Neuronal stem cell (in vitro differentiated cells): ENCODE data around the gene VILL.

ENCODE experiments used
- DNase-seq: peaks from one replicate; pipeline ENCODE4 v3.0.0-alpha.2; 2013; ENCODE audit warnings: low spot score
- H2AFZ ChIP-seq: one replicate; pipeline ENCODE4 v1.6.1; 2013; ENCODE audit warnings: mild to moderate bottlenecking, low read length, inconsistent platforms
- H2AK5ac ChIP-seq: 2 replicates; pipeline ENCODE4 v1.6.1; 2013; ENCODE audit warnings: low read depth, mild to moderate bottlenecking, inconsistent platforms, low read length, moderate library complexity, mixed read lengths
- H2BK120ac ChIP-seq: 2 replicates; pipeline ENCODE4 v1.6.1; 2013; ENCODE audit warnings: low read depth, mild to moderate bottlenecking, inconsistent platforms, low read length, moderate library complexity, mixed read lengths
- H2BK12ac ChIP-seq: one replicate; pipeline ENCODE4 v1.6.1; 2013; ENCODE audit warnings: low read length, inconsistent platforms
- H2BK15ac ChIP-seq: 2 replicates; pipeline ENCODE4 v1.6.1; 2013; ENCODE audit warnings: mild to moderate bottlenecking, low read length, inconsistent platforms, mixed read lengths
- H2BK5ac ChIP-seq: one replicate; pipeline ENCODE4 v1.6.1; 2013; ENCODE audit warnings: inconsistent platforms, mild to moderate bottlenecking, low read length, moderate library complexity
- H3K14ac ChIP-seq: one replicate; pipeline ENCODE4 v1.6.1; 2013; ENCODE audit warnings: low read length, inconsistent platforms
- H3K18ac ChIP-seq: 2 replicates; pipeline ENCODE4 v1.6.1; 2013; ENCODE audit warnings: low read length, inconsistent platforms
- H3K23ac ChIP-seq: 2 replicates; pipeline ENCODE4 v1.6.1; 2013; ENCODE audit warnings: low read depth, mild to moderate bottlenecking, mixed read lengths, low read length, inconsistent platforms; ENCODE audit not compliant: poor library complexity
- H3K27ac ChIP-seq: replicated peaks from 3 replicates; pipeline ENCODE4 v1.5.1; 2013; ENCODE audit warnings: low read length, inconsistent platforms
- H3K27me3 ChIP-seq, 3 experiments: 2 replicates each; pipeline ENCODE4 v1.6.1; 2013; ENCODE audit warnings: low read length in 3 of 3, mild to moderate bottlenecking in 2 of 3, inconsistent platforms in 1 of 3, low read depth in 1 of 3, mixed read lengths in 1 of 3, moderate library complexity in 1 of 3; ENCODE audit not compliant: control insufficient read depth in 3 of 3, insufficient read depth in 3 of 3
- H3K36me3 ChIP-seq, 2 donors: replicated peaks in 1 of 2; 2 replicates each; pipeline ENCODE4 v1.6.1; 2013; ENCODE audit warnings: low read length in 2 of 2; ENCODE audit not compliant: control insufficient read depth in 2 of 2, insufficient read depth in 2 of 2
- H3K4ac ChIP-seq: 2 replicates; pipeline ENCODE4 v1.6.1; 2013; ENCODE audit warnings: inconsistent platforms, mild to moderate bottlenecking, low read length, moderate library complexity
- H3K4me1 ChIP-seq, 2 donors: 1 replicate in 1 of 2; 2 replicates in 1 of 2; pipeline ENCODE4 v1.6.1; 2013; ENCODE audit warnings: low read length in 2 of 2, low read depth in 1 of 2; ENCODE audit not compliant: control insufficient read depth in 2 of 2, insufficient read depth in 1 of 2
- H3K4me2 ChIP-seq: one replicate; pipeline ENCODE4 v1.6.1; 2013; ENCODE audit warnings: mild to moderate bottlenecking, low read length, inconsistent platforms; ENCODE audit not compliant: insufficient read depth, poor library complexity, severe bottlenecking
- H3K4me3 ChIP-seq, 2 donors: 2 replicates each; pipeline ENCODE4 v1.5.1; 2013; ENCODE audit warnings: low read length in 2 of 2, mild to moderate bottlenecking in 2 of 2, inconsistent platforms in 1 of 2, moderate library complexity in 1 of 2
- H3K79me1 ChIP-seq: one replicate; pipeline ENCODE4 v1.6.1; 2013; ENCODE audit warnings: low read depth, mild to moderate bottlenecking, inconsistent platforms, low read length, moderate library complexity
- H3K9ac ChIP-seq: one replicate; pipeline ENCODE4 v1.6.1; 2013; ENCODE audit warnings: mild to moderate bottlenecking, low read depth, low read length, inconsistent platforms; ENCODE audit not compliant: poor library complexity
- H3K9me3 ChIP-seq, 2 donors: replicated peaks in 1 of 2; 2 replicates each; pipeline versions ENCODE3 to v1.6.1; 2013; ENCODE audit warnings: low read length in 2 of 2, mild to moderate bottlenecking in 2 of 2, inconsistent platforms in 1 of 2, low read depth in 1 of 2, mixed read lengths in 1 of 2, moderate library complexity in 1 of 2; ENCODE audit not compliant: control insufficient read depth in 2 of 2, insufficient read depth in 1 of 2
- H4K8ac ChIP-seq: one replicate; pipeline ENCODE4 v1.6.1; 2013; ENCODE audit warnings: low read depth, mild to moderate bottlenecking, inconsistent platforms, low read length, moderate library complexity
- H4K91ac ChIP-seq: one replicate; pipeline ENCODE4 v1.6.1; 2013; ENCODE audit warnings: low read length, low read depth, mild to moderate bottlenecking, inconsistent platforms; ENCODE audit not compliant: poor library complexity
- WGBS, 2 donors: extraction: QIAGEN DNeasy Blood & Tissue Kit; methylation state at CpG; one replicate each; pipeline ENCODE4 v1.1.7; 2013; ENCODE audit warnings: missing lambda C conversion rate in 2 of 2, mixed read lengths in 1 of 2; ENCODE audit not compliant: insufficient read length in 2 of 2, insufficient replicate concordance in 1 of 2; ENCODE audit errors: extremely low coverage in 2 of 2; 5-methylcytosine and 5-hydroxymethylcytosine counted together

VILL gene

DNA sequence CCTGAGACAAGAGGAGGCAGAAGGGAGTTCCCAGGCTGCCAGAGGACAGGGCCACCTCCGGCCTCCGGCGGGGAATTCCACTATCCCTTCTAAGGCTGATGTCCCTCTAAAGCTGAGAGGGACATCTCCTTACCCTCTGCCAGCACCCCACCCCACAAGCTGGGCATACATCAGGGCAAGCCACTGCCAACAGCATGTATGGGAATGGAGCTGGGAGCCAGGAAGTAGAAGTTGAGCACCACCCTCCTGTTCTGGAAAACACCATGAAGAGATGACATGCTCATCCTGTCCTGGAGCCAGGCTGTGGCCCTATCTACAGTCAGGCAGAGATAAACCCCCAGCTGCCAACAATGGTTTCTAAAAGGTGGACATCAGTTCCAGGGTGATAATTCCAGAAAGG is 31.7 kb downstream of the VILL start:
- Histone ChIP-seq H2BK5ac (no peak overlapping the region), H3K9ac (no peak overlapping the region), H2BK12ac (no peak overlapping the region), H2AK5ac (no peak overlapping the region), H2BK15ac (no peak overlapping the region), H3K4me2 (no peak overlapping the region), H3K23ac (no peak overlapping the region), H2BK120ac (no peak overlapping the region), H3K18ac (no peak overlapping the region), H3K9me3 (no peaks in the 10 kb centered on the region), H2AFZ (no peak overlapping the region), H3K79me1 (peaks cover 8% of the 10 kb centered on the region), H3K4ac (no peak overlapping the region), H3K14ac (no peak overlapping the region), H3K27me3 (no peaks in the 10 kb centered on the region), H3K36me3 (peaks cover 17 to 99% of the 10 kb centered on the region in 2 donors), H3K27ac (no peak overlapping the region), H4K91ac (no peak overlapping the region), H4K8ac (no peak overlapping the region), H3K4me3 (no peak overlapping the region), H3K4me1 (peaks cover 4 to 13% of the 10 kb centered on the region in 2 donors)
- no peak for DNase-seq
- no CpG with 5 or more reads among the region's 3 CpGs for WGBS, 2 donors

DNA sequence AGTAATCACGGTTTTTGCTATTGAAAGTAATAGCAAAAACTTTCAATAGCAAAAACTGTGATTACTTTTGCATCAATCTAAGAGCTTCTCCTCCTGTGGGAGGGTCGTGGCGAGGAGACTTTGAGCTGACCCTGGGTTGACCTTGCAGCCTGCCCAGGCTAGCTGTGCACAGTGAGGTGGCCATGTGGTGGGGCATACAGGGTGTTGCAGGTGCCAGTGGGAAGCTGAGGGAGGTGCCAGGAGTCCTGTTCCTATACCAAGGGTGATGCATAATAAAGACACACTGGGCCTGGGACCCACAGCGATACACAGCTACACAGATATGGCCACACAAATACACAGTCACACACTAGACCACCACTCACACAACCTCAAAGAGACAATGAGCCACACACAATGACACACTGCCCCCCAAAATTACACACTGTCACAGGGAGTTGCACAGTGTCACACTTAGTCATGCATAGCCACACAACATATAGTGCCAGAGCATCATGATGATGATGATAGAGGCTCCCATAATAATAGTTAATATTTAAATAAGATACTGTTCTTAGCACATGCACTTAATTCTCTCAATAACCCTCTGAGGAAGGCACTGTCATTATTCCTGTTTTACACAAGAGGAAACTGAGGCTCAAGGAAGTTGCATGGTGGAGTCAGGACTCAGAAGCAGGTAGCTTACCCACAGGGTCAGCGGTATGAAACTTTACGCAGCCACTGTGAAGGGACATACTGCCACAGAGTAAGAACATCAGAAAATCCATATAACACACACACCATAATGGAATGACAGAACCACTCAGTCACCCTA is 32.5 kb downstream of the VILL start:
- no peak overlapping the region for H3K23ac ChIP-seq
- no peak overlapping the region for H2BK12ac ChIP-seq
- no peak overlapping the region for H3K9ac ChIP-seq
- peaks cover 14 to 99% of the 10 kb centered on the region in 2 donors for H3K36me3 ChIP-seq
- H3K4ac ChIP-seq: no peak overlapping the region
- H2AFZ ChIP-seq: no peak overlapping the region
- no peak overlapping the region for H4K8ac ChIP-seq
- H3K4me2 ChIP-seq: no peak overlapping the region
- H3K4me3 ChIP-seq: no peak overlapping the region
- peaks cover 9% of the 10 kb centered on the region for H3K79me1 ChIP-seq
- no peak overlapping the region for H2AK5ac ChIP-seq
- no peak overlapping the region for H4K91ac ChIP-seq
- no peak overlapping the region for H3K14ac ChIP-seq
- no peak overlapping the region for H2BK5ac ChIP-seq
- no peak overlapping the region for H2BK120ac ChIP-seq
- H3K27ac ChIP-seq: no peak overlapping the region
- no peaks in the 10 kb centered on the region for H3K9me3 ChIP-seq
- no peak overlapping the region for H2BK15ac ChIP-seq
- peaks cover 8 to 17% of the 10 kb centered on the region in 2 donors for H3K4me1 ChIP-seq
- no CpG with 5 or more reads among the region's 6 CpGs for WGBS, 2 donors
- no peak overlapping the region for H3K18ac ChIP-seq
- no peak for DNase-seq
- H3K27me3 ChIP-seq: peaks cover 0 to 6% (median 0%) of the 10 kb centered on the region in 3 experiments

DNA sequence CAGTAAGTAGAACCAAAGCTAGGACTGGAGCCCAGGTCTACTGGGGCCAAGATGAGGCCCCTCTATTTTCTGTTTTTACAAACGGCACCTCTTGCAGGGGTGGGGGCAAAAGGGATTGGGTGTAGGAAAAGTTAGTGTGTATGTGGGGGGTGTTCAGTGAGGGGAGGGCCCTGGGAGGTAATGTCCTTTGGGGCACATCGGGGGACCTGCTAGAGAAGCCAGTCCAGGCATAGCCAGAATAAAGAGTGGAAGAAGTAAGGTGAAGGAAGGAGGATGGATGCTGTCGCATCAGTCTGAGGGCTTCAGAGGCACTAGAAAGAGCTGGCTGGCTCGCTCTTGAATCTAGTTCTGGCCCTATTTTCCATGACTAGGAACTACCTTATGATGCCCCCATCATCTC is 36.3 kb downstream of the VILL start:
- no peak overlapping the region for H2BK5ac ChIP-seq
- no CpG with 5 or more reads among the region's 4 CpGs for WGBS, 2 donors
- peaks cover 0 to 16% (median 9%) of the 10 kb centered on the region in 3 experiments for H3K27me3 ChIP-seq

More for the DNA sequence above, 36.3 kb downstream of the VILL start:
- Histone ChIP-seq H3K4me1 (peaks cover 19 to 20% of the 10 kb centered on the region in 2 donors), H3K23ac (no peak overlapping the region), H3K36me3 (peaks cover 3 to 62% of the 10 kb centered on the region in 2 donors), H2BK15ac (no peak overlapping the region), H3K4me2 (no peak overlapping the region), H3K4ac (no peak overlapping the region), H3K18ac (no peak overlapping the region), H2BK120ac (no peak overlapping the region), H2BK12ac (no peak overlapping the region), H4K91ac (no peak overlapping the region), H3K27ac (no peak overlapping the region), H2AK5ac (no peak overlapping the region), H3K79me1 (peaks cover 8% of the 10 kb centered on the region), H3K9me3 (no peaks in the 10 kb centered on the region), H3K9ac (no peak overlapping the region), H3K4me3 (no peak overlapping the region), H3K14ac (no peak overlapping the region), H4K8ac (no peak overlapping the region), H2AFZ (no peak overlapping the region)
- no peak for DNase-seq
